GM21528 (cell line): Measurements from ENCODE around the gene ATG2B.
"Not testable (repeated sequence)": the region's sequence is repeated elsewhere in the genome, so short reads cannot be mapped to it uniquely, and the experiment has no call there.

Source experiments
- ATAC-seq: cut with Tn5 transposase; IDR thresholded peaks from one replicate; pipeline ENCODE4 v1.9.1; 2021; ENCODE audit warnings: mild to moderate bottlenecking, moderate library complexity; ENCODE audit not compliant: unreplicated experiment, low FRiP score

Gene ATG2B

GRCh38 chr14:96260341-96260821, 102.8 kb downstream of the ATG2B start:
- no peak for ATAC-seq

GRCh38 chr14:96257900-96258299, 105.2 kb downstream of the ATG2B start:
- ATAC-seq = no peak

GRCh38 chr14:96257056-96257455, 106.1 kb downstream of the ATG2B start:
- ATAC-seq = no peak

DNA sequence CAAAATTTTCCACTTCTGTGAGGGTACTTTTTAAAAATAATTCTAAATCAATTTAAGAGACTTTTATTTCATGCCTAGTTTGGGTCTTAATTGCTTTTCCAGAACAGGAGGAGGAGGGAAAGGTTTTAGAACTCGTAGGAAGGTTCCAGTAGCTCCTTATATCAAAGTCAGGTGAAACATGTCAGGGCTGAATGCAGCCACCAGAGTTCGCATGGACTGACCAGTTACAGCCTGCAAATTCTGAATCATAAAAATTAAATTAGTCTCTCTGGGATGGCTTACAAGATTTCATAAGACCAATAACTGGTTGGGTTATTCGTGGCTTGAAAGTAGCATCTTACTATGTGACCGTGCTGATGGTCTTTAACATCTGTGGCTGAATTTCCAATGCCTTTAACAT, 106.7 kb downstream of the ATG2B start:
- ATAC-seq = no peak

DNA sequence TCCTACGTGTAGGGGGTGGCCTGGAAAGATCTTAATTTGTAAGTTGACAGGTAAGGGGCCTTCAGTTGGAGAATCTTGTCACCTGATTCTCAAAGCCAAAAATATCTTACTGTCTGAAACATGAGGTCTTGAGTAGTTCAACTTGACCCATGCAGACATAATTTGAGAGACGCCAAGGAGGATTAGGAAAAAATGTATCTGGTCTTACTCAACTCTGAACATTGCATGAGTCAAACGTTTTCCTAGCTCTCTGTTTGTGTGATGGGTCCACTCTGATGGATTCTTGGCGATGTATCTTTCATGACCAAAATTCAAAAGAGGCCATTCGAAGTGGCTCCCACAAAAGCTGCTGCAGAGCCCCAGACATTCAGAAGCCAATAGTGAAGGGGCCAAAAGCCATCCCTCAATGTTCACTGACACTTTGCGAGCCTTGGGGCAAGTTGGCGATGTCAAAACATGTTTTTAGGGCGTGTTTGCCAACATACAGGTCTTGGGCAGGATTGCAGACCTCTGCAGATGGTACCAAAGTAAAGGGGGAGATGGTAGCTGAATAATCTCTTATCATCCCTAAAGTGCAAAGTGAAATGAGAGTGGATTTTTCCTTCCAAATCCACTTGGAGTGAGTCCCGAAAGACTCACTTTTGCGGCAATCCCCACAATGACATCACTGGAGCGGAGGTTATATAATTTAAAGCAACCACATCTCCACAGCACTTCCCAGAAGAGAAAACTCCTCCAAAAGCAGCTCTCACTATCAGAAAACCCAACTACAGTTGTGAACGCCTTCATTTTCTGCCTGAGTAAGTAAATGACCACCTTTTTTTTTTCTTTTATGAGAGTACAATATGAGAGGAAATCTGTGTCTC, 107.4 kb downstream of the ATG2B start, which contains the start of gene BDKRB1:
Gene BDKRB1, plus strand, starts transcription at position 710 of the 866 bp plus-strand sequence. CDS start 7,473 bp downstream, outside the sequence.
- no peak for ATAC-seq

DNA sequence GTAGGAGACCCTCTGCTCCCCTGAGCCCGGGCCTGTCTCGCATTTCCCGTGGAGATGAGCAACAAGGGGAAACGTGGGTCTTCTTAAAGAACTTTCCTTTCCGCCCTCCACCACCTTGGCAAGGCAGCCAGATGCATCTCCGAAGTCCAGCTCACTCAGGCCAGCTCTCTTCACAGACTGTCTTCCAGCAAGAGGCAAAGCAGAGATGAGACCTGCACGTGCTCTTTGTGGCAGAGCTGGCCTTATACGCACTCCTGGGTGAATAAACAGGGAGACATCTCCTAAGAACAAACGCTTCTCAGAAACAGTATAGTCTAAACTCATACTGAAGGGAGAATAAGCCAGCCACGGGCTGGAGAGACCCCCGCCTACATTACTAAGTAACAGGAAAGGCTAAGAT, 108.5 kb downstream of the ATG2B start:
- ATAC-seq = no peak

- no peak for ATAC-seq
Measured at GRCh38 chr14:96252999-96253539, 110.1 kb downstream of the ATG2B start.

DNA sequence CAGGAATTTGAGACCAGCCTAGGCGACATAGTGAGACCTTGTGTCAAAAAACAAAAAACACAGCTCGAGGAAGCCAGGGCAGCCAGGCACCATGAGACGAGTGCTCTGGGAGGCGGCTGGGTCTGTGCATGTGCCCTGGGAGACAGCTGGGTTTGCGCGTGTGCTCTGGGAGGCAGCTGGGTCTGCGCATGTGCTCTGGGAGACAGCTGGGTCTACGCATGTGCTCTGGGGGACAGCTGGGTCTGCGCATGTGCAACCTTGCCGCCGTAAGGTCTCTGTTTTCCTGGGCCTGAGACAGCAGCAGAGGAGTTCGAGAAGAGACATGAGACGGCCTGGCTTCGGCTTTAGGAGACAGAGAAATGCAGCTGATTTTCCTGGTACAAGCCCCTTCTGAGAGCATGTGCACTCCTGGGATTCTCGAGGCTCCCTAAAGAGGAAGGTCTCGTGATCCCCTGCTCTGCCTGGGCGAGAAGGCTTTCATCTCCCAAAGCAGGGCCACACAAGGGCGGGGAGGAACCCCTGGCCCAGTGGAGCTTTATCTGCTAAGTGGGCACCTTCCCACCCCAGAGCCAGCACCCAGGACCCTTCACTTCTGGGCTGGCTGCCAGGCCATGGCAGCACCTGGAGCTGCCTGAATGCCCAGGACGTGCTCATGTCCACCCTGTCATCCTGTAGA, 110.7 kb downstream of the ATG2B start:
- ATAC-seq = no peak

- ATAC-seq = no peak
Measured at GRCh38 chr14:96251656-96252155, 111.4 kb downstream of the ATG2B start.

- ATAC-seq = no peak
Measured at GRCh38 chr14:96250485-96250884, 112.7 kb downstream of the ATG2B start.

GRCh38 chr14:96249029-96249428, 114.1 kb downstream of the ATG2B start:
- ATAC-seq = no peak

DNA sequence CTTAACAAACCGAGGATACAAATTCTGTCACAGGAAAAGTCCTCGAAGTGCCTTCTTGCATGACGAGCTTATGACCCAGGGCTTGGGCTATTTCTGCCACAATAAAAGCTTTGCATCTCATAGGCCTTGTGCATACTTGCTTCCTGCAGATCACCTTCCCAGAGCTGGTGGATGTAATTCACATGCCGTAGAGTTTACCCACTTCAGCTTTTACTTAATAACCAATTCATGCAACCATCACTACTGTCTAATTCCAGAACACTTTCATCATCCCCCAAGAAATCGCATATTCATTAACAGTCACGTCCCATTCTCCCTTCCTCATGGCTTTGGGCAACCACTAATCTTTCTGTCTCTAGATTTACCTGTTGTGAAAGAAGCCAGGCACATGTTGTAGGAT, 116.1 kb downstream of the ATG2B start:
- no peak for ATAC-seq

DNA sequence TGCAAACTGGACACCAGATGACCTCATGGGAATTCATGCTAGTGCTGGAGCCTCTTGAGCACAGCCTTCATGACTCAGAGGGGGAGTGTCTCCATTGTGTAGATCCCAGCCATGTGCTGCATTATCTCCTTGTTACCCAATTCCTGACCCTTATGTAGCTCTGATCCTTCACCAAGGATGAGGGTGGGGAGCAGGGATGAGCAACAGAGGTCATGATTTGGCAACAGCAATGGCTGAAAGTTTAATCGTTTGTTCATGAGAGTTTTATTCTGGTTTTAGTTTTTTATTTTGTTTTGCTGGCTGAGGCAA, 116.6 kb downstream of the ATG2B start:
- no peak for ATAC-seq

- ATAC-seq = no peak
Measured at GRCh38 chr14:96245710-96246538, 117.2 kb downstream of the ATG2B start.

DNA sequence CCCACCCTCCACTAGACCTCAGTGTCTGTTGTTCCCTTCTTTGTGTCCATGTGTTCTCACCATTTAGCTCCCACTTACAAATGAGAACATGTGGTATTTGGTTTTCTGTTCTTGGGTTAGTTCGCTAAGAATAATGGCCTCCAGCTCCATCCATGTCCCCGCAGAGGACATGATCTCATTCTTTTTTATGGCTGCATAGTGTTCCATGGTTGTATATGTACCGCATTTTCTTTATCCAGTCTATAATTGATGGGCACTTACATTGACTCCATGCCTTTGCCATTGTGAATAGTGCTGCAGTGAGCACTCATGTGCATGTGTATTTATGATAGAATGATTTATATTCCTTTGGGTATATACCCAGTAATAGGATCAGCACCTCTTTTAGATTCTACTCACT, 118.1 kb downstream of the ATG2B start:
- not testable (repeated sequence) for ATAC-seq

GRCh38 chr14:96243785-96244184, 119.4 kb downstream of the ATG2B start:
- no peak for ATAC-seq

- no peak for ATAC-seq
Measured at GRCh38 chr14:96242126-96242525, 121.0 kb downstream of the ATG2B start.

DNA sequence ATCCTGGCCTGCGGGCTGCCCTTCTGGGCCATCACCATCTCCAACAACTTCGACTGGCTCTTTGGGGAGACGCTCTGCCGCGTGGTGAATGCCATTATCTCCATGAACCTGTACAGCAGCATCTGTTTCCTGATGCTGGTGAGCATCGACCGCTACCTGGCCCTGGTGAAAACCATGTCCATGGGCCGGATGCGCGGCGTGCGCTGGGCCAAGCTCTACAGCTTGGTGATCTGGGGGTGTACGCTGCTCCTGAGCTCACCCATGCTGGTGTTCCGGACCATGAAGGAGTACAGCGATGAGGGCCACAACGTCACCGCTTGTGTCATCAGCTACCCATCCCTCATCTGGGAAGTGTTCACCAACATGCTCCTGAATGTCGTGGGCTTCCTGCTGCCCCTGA, 122.5 kb downstream of the ATG2B start:
- ATAC-seq = no peak

DNA sequence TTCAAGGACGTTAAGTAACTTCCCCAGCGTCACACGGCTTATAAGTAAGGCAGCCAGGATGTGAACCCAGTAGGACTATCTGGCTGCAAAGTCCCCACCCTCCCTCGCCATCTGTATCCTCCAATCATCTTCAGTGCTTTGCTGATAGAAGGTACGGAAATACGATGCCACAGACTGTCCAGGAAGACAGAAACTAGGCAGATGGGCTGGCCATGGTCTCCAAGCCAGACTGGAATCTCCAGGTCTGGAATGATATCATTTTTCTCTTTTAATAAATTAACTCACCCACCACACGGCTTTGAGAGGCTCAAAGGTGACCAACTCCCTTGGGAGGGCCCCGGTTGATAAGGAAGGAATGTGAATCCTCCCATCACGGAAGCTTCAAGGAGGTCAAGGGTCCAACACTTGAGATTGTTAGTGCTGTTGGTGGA, 123.4 kb downstream of the ATG2B start:
- ATAC-seq = no peak

- no peak for ATAC-seq
Measured at GRCh38 chr14:96238676-96239265, 124.4 kb downstream of the ATG2B start.
